HG03066 (cell line): ENCODE results near the gene COG2.
"Not testable (repeated sequence)": the region's sequence is repeated elsewhere in the genome, so short reads cannot be mapped to it uniquely, and the experiment has no call there.

Experiments used
- ATAC-seq: cut with Tn5 transposase; IDR thresholded peaks from one replicate; pipeline ENCODE4 v1.9.1; 2021; ENCODE audit warnings: low read depth; ENCODE audit not compliant: unreplicated experiment

COG2 gene

DNA sequence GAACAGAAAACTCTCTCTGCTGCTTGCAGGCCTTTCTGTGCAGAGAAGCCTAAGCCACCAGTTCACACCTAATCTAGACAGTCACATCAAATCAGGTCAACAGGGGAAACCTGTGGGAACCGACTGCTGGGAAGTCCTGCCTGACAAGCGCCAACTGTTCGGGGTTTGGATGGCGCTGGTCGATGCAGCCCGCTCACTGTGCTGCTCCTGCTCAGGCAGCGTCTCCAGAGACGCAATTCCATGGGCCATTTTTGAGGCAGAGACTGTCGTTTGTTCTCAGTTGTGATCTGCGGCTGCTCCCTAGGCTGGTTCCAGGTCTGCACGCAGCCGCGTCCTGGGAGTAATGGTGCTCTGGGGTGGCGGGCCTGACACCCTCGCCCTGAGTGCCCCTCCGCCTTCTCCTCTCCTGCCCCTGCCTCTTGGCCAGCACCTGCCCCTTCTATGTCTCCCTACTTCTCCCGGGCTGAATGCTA is 70.2 kb downstream of the COG2 start:
- ATAC-seq = no peak

DNA sequence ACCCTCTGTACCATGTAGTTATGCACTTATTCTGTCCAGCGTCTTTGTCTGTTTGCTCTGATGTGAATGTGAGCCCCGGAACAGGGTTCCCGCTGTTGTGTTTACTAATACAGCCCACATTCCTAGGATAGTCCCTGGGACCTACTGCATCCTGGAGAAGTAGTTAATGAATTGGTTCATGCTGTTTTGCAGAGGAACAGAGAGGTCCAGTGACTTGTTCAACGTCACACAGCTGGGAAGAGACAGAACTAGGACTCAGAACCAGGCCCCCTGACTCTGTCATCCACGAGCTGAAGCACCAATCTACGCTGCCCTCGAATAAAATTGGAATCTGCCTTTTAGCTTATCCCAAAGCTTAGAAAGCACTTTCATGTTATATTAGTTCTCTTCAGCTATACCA is 70.9 kb downstream of the COG2 start:
- ATAC-seq = no peak

DNA sequence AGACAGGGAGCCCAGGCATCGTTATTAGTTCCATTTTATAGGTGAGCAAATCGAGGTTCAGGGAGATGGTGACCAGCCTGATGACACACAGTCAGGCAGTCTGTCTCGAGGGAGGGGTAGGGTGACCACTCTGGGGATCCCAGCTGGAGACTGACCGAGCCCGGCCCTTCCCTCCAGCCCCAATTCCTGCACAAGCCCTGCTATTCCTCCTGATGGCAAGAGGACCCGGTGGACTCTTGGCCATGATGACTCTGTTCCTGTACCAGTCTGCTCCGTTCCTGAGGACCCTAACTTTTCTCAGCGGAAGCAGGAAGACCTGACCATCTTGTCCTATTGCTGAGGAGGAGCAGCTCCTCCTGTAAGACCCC is 71.2 kb downstream of the COG2 start:
- no peak for ATAC-seq

DNA sequence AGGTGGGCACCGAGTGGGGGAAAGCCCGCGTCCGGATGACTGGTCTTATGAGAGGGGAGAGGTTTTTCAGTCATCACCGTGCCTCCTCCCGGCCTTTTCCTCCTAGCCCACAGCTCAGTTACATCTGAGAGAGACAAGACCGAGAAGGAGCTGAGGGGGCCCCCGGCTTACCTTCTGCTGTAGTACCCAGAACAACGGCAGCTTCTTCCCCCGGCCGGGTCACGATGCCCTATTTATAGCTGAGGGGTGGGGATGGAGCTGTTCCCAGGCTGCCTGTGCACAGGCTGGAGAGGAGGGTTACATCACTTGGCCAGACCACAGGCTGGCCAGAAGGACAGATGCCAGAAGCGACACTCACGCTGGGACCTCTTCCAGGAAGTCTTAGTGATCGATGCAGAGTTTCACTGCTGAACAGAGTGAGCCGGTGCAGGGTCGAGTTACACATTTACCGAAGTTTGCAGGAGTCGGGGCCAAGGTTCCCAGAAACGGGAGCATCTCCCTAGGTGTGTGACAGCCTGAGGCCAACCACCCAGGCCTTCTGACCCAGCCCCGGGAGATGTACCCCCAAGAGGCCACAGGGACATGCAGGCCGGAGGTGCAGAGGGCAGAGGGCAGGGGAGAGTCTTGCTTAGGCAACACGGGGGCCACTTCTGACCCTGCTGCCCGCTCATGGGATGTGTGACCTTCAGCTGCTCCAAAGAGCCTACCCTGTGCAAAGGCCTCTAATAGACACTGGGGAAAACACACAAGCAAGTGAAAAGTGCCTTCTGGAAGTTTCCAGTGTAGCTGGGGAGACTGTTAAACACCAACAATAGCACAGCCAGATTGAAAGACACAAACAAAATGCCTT is 71.9 kb downstream of the COG2 start, which contains the start of gene AGT:
TSS of gene AGT (minus strand) at position 208 of the 850 bp plus-strand sequence. CDS start 3,299 bp downstream, outside the sequence.
- no peak for ATAC-seq

DNA sequence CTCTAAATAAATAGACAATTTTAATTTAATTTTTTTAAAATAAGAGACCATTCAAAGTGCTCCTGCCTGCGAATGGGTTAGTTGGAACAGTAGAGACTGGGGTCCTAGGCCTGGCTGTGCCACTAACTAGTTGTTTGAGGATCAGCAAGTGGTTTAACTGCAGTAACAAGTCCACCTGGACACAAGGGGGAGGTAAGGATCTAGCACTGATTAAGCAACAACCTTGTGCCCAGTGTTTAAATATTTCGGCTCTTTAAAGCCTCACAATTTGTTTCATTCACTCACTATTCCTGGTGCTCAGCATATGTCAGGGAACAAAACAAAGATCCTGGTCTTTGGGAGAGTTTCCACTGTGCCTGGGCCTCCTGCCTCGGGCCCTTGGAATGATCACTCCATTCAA is 73.2 kb downstream of the COG2 start:
- ATAC-seq = no peak

DNA sequence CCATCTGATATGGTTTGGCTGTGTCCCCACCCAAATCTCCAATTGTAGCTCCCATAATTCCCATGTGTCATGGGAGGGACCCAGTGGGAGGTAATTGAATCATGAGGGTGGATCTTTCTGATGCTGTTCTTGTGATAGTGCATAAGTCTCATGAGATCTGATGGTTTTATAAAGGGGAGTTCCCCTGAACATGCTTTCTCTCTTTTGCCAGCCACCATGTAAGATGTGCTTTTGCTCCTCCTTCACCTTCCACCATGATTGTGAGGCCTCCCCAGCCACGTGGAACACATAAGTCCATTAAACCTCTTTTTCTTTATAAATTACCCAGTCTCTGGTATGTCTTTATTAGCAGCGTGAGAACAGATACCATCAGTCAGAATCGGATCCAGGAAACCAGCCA is 74.2 kb downstream of the COG2 start:
- not testable (repeated sequence) for ATAC-seq

DNA sequence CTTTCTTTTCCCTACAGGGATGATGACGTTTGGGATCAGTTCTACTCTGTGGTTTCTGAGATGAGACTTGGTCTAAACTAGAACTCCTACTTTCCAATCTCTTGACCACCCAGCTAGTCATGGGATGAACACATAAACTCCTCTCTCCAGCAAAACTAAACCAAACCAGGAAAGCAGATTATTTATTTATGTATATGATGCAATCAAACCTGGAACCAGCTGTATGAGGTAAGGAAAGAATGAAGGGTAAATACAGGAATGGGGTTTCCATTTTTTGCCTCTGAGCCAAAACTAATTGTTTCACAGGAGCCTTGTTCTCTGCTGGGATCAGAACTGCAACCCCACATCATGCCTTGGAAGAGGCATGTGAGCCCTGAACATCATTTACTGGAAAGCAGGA is 75.0 kb downstream of the COG2 start:
- no peak for ATAC-seq

DNA sequence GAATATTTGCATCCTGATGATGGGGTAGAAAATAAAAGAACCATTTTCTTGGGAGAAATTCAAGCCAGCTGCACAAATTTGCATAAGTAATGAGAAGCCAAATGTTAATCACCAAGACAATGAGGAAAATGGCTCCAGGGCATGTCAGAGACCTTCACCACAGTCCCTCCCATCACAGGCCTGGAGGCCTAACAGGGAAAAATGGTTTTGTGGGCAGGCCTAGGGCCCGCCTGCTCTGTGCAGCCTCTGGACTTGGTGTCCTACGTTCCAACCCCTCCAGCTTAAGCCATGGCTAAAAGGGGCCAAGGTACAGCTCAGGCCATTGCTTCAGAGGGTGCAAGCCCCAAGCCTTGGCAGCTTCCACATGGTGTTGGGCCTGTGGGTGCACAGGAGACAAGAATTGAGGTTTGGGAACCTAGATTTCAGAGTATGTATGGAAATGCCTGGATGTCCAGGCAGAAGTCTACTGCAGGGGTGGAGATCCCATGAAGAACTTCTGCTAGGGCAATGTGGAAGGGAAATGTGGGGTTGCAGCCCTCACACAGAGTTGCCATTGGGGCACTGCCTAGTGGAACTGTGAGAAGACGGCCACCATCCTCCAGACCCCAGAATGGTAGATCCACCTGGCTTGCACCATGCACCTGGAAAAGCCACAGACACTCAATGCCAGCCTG is 79.7 kb downstream of the COG2 start:
- not testable (repeated sequence) for ATAC-seq

DNA sequence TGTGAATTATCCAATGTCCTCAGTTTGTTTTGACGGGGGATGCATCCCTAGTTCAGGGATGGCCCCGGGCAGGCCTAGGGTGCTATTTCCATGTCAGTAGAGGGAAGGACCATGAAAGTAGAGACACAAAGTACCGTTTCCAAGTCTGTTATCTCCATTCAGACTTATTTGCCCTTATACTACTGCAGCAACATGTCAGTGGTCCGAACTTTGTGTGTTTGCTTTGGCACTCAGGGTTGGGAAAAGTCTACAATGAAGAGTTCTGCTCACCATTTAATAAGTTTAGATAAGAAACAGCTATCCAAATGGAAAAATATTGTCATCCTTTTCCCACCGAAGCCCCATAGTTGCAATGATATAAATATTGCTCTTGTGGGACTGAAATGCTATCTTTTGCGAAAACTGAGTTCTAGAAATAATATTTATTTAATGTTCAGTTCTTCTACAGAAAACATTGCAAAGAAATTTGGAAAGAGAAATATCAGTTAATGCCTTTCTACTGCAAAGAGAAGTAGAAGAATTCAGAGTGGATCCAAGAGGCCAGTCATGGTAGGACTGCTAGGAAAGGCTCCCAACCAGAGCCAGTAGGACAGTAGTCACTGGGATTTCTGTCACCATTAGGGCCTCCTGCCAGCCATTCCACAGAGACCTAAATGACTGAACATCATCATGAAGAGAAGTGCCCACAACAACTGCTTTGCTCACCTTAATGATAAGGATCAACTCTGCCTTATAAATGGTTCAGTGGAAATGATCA is 83.2 kb downstream of the COG2 start:
- no peak for ATAC-seq

DNA sequence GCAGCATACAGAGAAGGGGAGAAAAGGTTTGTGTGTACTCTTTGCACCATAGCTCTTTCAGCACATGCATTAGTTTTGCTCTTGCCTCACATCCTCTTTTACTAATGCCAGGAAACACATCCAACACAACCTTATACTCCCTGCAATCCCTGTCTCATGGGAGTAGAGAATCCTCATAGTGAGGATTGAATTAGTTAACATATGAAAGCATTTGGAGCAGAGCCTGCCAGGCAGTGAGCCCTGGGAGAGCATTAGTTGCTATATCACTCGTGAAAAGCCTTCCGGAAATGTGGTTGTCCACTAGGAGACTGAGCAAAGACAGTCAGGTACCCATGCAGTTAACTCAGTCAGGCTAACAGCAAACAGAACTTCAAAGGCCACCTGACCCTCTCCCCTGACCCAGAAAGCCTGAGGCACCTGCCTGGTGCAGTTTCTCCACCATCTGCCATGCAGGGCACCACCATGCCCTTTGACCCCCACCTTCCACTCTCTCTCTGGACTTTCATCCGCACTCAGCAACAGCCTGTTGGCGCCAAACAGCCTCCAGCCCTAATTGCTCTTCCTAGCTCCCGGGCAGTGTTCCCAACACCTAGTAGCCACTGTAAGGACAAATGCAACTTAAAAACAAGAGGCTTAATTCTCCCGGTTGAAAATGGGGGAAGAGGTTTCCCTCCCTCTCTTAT is 86.6 kb downstream of the COG2 start:
- no peak for ATAC-seq

DNA sequence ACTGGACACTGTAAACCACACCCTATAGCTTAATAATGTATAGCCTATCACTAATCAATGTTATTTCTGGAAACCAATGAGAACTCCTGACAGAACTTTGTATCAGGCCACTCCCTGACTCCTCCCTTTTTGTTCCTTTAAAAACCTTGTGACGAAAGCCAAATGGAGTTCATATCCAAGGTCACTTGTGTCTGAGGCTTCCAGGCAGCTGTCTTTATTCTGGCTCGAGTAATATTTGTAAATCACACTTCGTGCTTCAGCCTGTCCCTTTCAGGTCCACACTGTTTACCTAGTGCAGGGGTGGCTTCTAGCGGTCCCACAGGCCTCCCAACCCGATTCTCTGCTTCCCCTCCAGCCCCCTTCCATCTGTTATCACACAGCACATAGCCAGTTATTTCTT is 88.7 kb downstream of the COG2 start:
- no peak for ATAC-seq

DNA sequence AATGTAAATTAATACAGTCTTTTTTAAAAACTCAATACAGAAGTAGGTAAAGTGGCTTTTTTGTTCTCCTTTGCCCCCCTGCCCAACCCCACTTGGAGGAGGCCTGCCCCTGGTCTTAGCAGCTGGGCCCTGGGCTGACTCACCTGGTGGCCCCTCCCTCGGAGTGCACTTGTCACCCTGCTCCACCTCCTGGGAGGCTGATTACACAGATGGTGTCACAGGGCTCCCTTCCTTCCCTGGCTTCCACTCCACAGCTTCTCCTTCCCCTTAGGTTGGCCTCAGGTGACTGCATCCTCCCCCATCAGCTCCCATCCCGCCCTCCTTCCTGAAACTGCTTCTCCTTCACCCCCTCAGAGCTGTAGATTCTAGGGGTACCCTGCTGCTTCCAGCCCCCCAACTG is 93.2 kb downstream of the COG2 start:
- no peak for ATAC-seq

DNA sequence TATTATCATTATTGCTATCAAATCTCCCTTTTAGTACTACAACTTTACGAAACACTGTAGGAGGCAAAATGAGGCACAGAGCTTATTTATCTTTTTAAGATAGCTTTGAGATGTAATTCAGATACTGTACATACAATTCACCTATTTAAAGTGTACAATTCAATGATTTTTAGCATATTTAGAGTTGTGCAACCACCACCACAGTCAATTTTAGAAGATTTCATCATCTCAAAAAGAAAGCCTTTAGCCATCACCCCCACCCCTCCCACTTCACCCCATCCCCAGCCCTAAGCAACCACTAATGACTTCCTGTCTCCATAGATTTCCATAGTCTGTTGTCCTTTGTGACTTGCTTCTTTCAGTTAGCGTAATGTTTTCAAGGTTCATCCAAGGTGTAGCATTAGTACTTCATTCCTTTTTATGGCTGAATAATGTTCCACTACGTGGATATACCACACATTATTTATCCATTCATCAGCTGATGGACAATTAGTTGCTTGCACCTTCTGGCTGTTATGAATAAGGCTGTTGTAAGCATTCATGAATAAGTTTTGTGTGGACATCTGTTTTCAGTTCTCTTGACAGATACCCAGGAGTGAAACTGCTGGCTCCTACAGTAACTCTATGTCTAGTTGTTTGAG is 95.5 kb downstream of the COG2 start:
- ATAC-seq = no peak

DNA sequence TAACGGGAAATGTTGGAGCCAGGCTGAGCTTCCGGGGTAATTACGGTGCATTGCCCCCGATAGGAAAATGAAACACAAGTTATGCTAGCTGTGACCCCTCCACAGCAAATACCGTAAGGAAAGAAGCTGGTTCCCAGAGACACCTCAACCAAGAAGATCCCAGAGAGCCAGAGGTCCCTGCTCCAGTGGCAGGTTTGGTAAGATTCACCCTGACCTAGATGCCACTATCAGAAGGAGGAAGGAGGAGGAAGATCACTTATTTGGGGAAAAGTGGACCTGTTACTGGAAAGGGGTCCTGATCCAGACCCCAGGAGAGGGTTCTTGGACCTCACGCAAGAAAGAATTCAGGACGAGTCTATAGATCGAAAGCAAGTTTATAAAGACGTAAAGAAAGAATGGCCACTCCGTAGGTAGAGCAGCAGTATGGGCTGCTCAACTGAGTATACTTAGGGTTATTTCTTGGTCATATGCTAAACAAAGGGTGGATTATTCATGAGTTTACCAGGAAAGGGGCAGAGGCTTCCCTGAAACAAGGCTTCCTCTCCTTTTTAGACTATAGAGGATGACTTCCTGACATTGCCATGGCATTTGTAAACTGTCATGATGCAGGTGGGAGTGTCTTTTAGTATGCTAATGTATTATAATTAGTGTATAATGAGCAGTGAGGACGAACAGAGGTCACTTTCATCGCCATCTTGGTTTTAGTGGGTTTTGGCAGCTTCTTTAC is 97.4 kb downstream of the COG2 start:
- ATAC-seq = no peak
